Measurements from ENCODE around the gene C12orf54.

GRCh38 chr12:48445538-48445937 lies 36.8 kb upstream of the C12orf54 start:
- TF ChIP-seq CTCF (IDR thresholded peaks at IDR 0.05), result no peak
- TF ChIP-seq E2F1 (CRISPR knock-in tag; IDR thresholded peaks at IDR 0.05), result no peak
- no peak for TF ChIP-seq USF2 (CRISPR knock-in tag; IDR thresholded peaks at IDR 0.05)
- TF ChIP-seq MYBL2 (CRISPR knock-in tag; IDR thresholded peaks at IDR 0.05), result no peak
- no peak for TF ChIP-seq PRDM15 (CRISPR knock-in tag; IDR thresholded peaks at IDR 0.05)
- TF ChIP-seq RORB (CRISPR knock-in tag; IDR thresholded peaks at IDR 0.05), result no peak

All from WTC11 (cell line).